Endothelial cell of umbilical vein (primary cell): Measurements from ENCODE around the gene MCRIP2. TPM values are rescaled to one million over a fixed set of nuclear protein-coding genes. Genes with fewer than 3 reads are reported as not detected.

Experiments used
- BruUV-seq: library from RNA; stranded (reverse); fragments of 400-500 nt; replicated peaks from 2 replicates; lab custom pipeline; 2021; lab: Mats Ljungman, UMichigan
- CTCF ChIA-PET: fragments of 300-600, 350-600 bp; sonication (Branson Sonifier 250); formaldehyde crosslinking; loops from one replicate; lab custom pipeline; 2021; ENCODE audit warnings: antibody characterized with exemption, inconsistent platforms; lab: Charles Lee
- POLR2A ChIA-PET: fragments of 300-600, 350-600 bp; sonication (Branson Sonifier 250); formaldehyde crosslinking; loops from one replicate; lab custom pipeline; 2021; ENCODE audit warnings: antibody characterized with exemption, inconsistent platforms; lab: Charles Lee
- DNase-seq: peaks from one replicate; pipeline ENCODE4 v3.0.0-alpha.2; 2011; ENCODE audit warnings: low read depth, low spot score
- FAIRE-seq: peaks from 2 replicates; lab custom pipeline; 2011; peaks lifted over from hg19 to GRCh38; lab: Jason Lieb, UNC
- H2AFZ ChIP-seq: 2 replicates; pipeline ENCODE4 v1.6.0; 2012; ENCODE audit warnings: low read depth, low read length, control low read depth, inconsistent platforms
- H3K27ac ChIP-seq: 2 replicates; pipeline ENCODE4 v1.5.1; 2011; ENCODE audit warnings: low read depth, mild to moderate bottlenecking, control low read depth, low read length, moderate library complexity; ENCODE audit not compliant: insufficient read depth
- H3K27me3 ChIP-seq, 2 experiments: 2 replicates each; pipeline versions ENCODE4 v1.6.0 to v1.6.1; 2011; ENCODE audit warnings: low read length in 2 of 2, mixed read lengths in 1 of 2; ENCODE audit not compliant: control insufficient read depth in 2 of 2, insufficient read depth in 2 of 2
- H3K36me3 ChIP-seq, 2 experiments: 2 replicates in 1 of 2; 3 replicates in 1 of 2; pipeline ENCODE4 v1.5.1; 2011; ENCODE audit warnings: low read length in 2 of 2, mild to moderate bottlenecking in 1 of 2, moderate library complexity in 1 of 2; ENCODE audit not compliant: control insufficient read depth in 2 of 2, insufficient read depth in 2 of 2; ENCODE audit errors: extremely low read depth in 1 of 2
- H3K4me1 ChIP-seq: 3 replicates; pipeline ENCODE4 v1.5.1; 2011; ENCODE audit warnings: mild to moderate bottlenecking, low read length; ENCODE audit not compliant: control insufficient read depth, insufficient read depth; ENCODE audit errors: extremely low read depth
- H3K4me2 ChIP-seq: 2 replicates; pipeline ENCODE4 v1.6.1; 2011; ENCODE audit warnings: low read length, control low read depth, mixed read lengths; ENCODE audit not compliant: insufficient read depth
- H3K4me3 ChIP-seq, 3 experiments: fragments of 200-600 bp in 1 of 3; sonication (generic), shearing (Covaris generic) in 1 of 3; replicated peaks in 1 of 3; 2 replicates each; pipeline ENCODE4 v1.5.1; 2011 to 2016; ENCODE audit warnings: control low read depth in 3 of 3, low read length in 3 of 3, mild to moderate bottlenecking in 2 of 3, inconsistent platforms in 1 of 3, low read depth in 1 of 3, moderate library complexity in 1 of 3; ENCODE audit not compliant: insufficient read depth in 1 of 3
- H3K79me2 ChIP-seq: 2 replicates; pipeline ENCODE4 v1.6.0; 2012; ENCODE audit warnings: low read length, inconsistent platforms; ENCODE audit not compliant: control insufficient read depth, insufficient read depth
- H3K9ac ChIP-seq: replicated peaks from 2 replicates; pipeline ENCODE3; 2011; ENCODE audit warnings: low read length, control low read depth; ENCODE audit not compliant: insufficient read depth; ENCODE audit errors: extremely low read depth
- H3K9me1 ChIP-seq: replicated peaks from 3 replicates; pipeline ENCODE4 v1.6.0; 2011; ENCODE audit warnings: mild to moderate bottlenecking, low read length; ENCODE audit not compliant: control insufficient read depth, insufficient read depth; ENCODE audit errors: extremely low read depth
- H3K9me3 ChIP-seq: replicated peaks from 2 replicates; pipeline ENCODE4 v1.5.1; 2012; ENCODE audit warnings: low read length, inconsistent platforms; ENCODE audit not compliant: control insufficient read depth, insufficient read depth
- H4K20me1 ChIP-seq: replicated peaks from 2 replicates; pipeline ENCODE3; 2011; ENCODE audit warnings: mild to moderate bottlenecking, low read length; ENCODE audit not compliant: control insufficient read depth, insufficient read depth; ENCODE audit errors: extremely low read depth
- EZH2 ChIP-seq: IDR thresholded peaks from 2 replicates; pipeline ENCODE4 v1.6.1; 2012; ENCODE audit warnings: borderline replicate concordance, low read depth, mild to moderate bottlenecking, moderate library complexity, low read length, inconsistent platforms; ENCODE audit not compliant: severe bottlenecking
- FOS ChIP-seq: IDR thresholded peaks from 2 replicates; pipeline ENCODE4 v1.6.1; 2011; ENCODE audit warnings: mild to moderate bottlenecking, low read length, moderate library complexity, borderline replicate concordance; ENCODE audit not compliant: insufficient read depth
- GATA2 ChIP-seq: IDR thresholded peaks from 2 replicates; pipeline ENCODE4 v1.7.0; 2011; ENCODE audit warnings: low read depth, mild to moderate bottlenecking, moderate library complexity, mixed read lengths, low read length; ENCODE audit not compliant: insufficient read length, insufficient read depth
- JUN ChIP-seq: IDR thresholded peaks from 2 replicates; pipeline ENCODE4 v1.6.1; 2011; ENCODE audit warnings: borderline replicate concordance, low read depth; ENCODE audit not compliant: insufficient read length, insufficient read depth
- MAX ChIP-seq: IDR thresholded peaks from 2 replicates; pipeline ENCODE4 v1.6.1; 2011; ENCODE audit not compliant: insufficient read depth, insufficient read length
- MYC ChIP-seq: IDR thresholded peaks from one replicate; pipeline ENCODE4 v1.6.1; 2011; ENCODE audit warnings: mild to moderate bottlenecking, low read depth, low read length
- POLR2A ChIP-seq: IDR thresholded peaks from 2 replicates; pipeline ENCODE4 v1.6.1; 2012; ENCODE audit warnings: low read depth, mild to moderate bottlenecking, control low read depth, low read length
- POLR2AphosphoS5 ChIP-seq: IDR thresholded peaks from 2 replicates; pipeline ENCODE4 v1.6.1; 2012; ENCODE audit warnings: low read depth, mild to moderate bottlenecking, control low read depth, low read length, moderate library complexity; ENCODE audit not compliant: insufficient read depth
- dilution Hi-C: fragments of 300-500 bp; cut with MboI; formaldehyde crosslinking; loops from one replicate; pipeline ENCODE4 v1.15.0; 2019; ENCODE audit warnings: low sequenced_read_pairs; ENCODE audit not compliant: extremely low pct_ligation_motif_present
- intact Hi-C: fragments of 100-400 bp; cut with micrococcal nuclease; formaldehyde crosslinking; loops from one replicate; pipeline ENCODE4 v1.10.0; 2022
- polyA plus RNA-seq, 4 experiments: library from polyadenylated mRNA; depleted of rRNA in 3 of 4; stranded (reverse) in 3 of 4; unstranded in 1 of 4; fragments of >200 nt; gene quantifications; 2 replicates each; pipeline versions ENCODE4 v1.2.1 to v1.2.3, GENCODE V29; 2011 to 2012; ENCODE audit warnings: missing spikeins in 1 of 4
- total RNA-seq: library from RNA; stranded (reverse); gene quantifications from 2 replicates; pipeline ENCODE4 v1.2.3, GENCODE V29; 2021
- TF ChIP-seq, protein P1 (sequence below), 2 donors: IDR thresholded peaks; 1 replicate in 1 of 2; 2 replicates in 1 of 2; pipeline ENCODE4 v1.5.1; 2011; ENCODE audit warnings: low read length in 2 of 2, mild to moderate bottlenecking in 2 of 2, moderate library complexity in 2 of 2, control low read depth in 1 of 2, inconsistent platforms in 1 of 2, low read depth in 1 of 2; ENCODE audit not compliant: insufficient read depth in 1 of 2; ENCODE audit errors: extremely low read depth in 1 of 2

Gene MCRIP2
- total and polyA plus RNA-seq, 2 donors (not counting 3 experiments of a cell fraction or from before 2014, with no cell fraction given) = 17.1 to 18.9 TPM

GRCh38 chr16:662597-662996, 21.0 kb downstream of the MCRIP2 start:
- POLR2A ChIA-PET = no interaction called here
- Histone ChIP-seq H3K4me3 (no peak overlapping the region), H4K20me1 (no peaks in the 10 kb centered on the region), H3K9me1 (no peaks in the 10 kb centered on the region), H3K27me3 (no peaks in the 10 kb centered on the region), H3K9ac (no peak overlapping the region), H3K4me1 (no peaks in the 10 kb centered on the region), H2AFZ (no peak overlapping the region), H3K27ac (no peak overlapping the region), H3K79me2 (no peaks in the 10 kb centered on the region), H3K9me3 (no peaks in the 10 kb centered on the region), H3K4me2 (no peak overlapping the region), H3K36me3 (peaks cover 0 to 3% of the 10 kb centered on the region in 2 experiments)
- BruUV-seq = no TSS peak
- TF ChIP-seq, protein P1, sequence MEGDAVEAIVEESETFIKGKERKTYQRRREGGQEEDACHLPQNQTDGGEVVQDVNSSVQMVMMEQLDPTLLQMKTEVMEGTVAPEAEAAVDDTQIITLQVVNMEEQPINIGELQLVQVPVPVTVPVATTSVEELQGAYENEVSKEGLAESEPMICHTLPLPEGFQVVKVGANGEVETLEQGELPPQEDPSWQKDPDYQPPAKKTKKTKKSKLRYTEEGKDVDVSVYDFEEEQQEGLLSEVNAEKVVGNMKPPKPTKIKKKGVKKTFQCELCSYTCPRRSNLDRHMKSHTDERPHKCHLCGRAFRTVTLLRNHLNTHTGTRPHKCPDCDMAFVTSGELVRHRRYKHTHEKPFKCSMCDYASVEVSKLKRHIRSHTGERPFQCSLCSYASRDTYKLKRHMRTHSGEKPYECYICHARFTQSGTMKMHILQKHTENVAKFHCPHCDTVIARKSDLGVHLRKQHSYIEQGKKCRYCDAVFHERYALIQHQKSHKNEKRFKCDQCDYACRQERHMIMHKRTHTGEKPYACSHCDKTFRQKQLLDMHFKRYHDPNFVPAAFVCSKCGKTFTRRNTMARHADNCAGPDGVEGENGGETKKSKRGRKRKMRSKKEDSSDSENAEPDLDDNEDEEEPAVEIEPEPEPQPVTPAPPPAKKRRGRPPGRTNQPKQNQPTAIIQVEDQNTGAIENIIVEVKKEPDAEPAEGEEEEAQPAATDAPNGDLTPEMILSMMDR (IDR thresholded peaks at IDR 0.05; ENCODE audit: extremely low read depth in 1 of 2, insufficient read depth in 1 of 2, low read depth in 1 of 2, low read length in 2 of 2) = no peak
- no peak for TF ChIP-seq POLR2A
- TF ChIP-seq GATA2 = no peak
- TF ChIP-seq JUN = no peak
- no peak for TF ChIP-seq MAX
- no peak for TF ChIP-seq POLR2AphosphoS5
- TF ChIP-seq EZH2 = no peak
- no peak for TF ChIP-seq MYC
- TF ChIP-seq FOS = no peak
- dilution Hi-C loops (no loop called here), intact Hi-C loops (no loop called here)
- no peak for DNase-seq
- CTCF ChIA-PET = interaction anchor here (0.7 to 1.4 kb wide), 2 partner anchors 24 to 26 kb away, joined by 3 read pairs; partner anchors contain the start of gene METTL26
- no peak for FAIRE-seq
